SK-N-SH (cell line): ENCODE results near the gene TRIM29.

Source experiments
- REST ChIP-seq: IDR thresholded peaks from 2 replicates; pipeline ENCODE4 v1.6.1; 2012; ENCODE audit warnings: mild to moderate bottlenecking, low read depth, low read length, moderate library complexity
- TF ChIP-seq, protein P1 (sequence below): IDR thresholded peaks from 2 replicates; pipeline ENCODE4 v1.4.0; 2012; ENCODE audit warnings: low read depth
- TF ChIP-seq, protein P2 (sequence below): fragments of 200-600 bp; sonication (generic); IDR thresholded peaks from 2 replicates; pipeline ENCODE4 v1.6.1; 2017; ENCODE audit warnings: antibody characterized with exemption, mild to moderate bottlenecking, moderate library complexity

DNA sequence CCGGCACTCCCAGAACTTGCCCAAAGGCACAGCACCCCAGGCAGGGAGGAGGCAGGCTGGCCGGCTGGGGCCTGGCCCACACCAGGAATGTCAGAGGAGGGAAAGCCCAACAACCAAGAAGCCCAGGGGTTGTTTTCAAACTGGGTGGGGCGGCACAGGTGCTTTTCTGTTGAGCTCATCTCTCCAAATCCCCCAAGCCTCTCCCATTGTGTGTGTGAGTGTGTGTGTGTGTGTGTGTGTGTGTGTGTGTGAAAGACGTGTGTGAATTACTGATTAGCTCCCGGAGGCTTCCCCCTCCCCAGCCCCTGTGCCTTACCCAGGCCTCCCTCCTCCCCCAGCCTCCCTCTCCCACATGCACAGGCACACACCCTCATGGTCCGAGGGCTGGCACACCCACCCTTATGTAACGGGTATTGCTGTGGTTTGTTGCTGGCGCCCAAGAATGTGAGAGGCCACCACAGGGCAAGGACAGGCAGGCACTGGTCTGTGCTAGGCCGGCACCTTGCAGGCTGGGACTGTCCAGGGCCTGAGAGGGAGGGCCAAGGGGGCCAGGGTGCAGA, 15.9 kb downstream of the TRIM29 start:
- TF ChIP-seq, protein P1, sequence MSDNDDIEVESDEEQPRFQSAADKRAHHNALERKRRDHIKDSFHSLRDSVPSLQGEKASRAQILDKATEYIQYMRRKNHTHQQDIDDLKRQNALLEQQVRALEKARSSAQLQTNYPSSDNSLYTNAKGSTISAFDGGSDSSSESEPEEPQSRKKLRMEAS = no peak
- TF ChIP-seq REST = no peak
- TF ChIP-seq, protein P2, sequence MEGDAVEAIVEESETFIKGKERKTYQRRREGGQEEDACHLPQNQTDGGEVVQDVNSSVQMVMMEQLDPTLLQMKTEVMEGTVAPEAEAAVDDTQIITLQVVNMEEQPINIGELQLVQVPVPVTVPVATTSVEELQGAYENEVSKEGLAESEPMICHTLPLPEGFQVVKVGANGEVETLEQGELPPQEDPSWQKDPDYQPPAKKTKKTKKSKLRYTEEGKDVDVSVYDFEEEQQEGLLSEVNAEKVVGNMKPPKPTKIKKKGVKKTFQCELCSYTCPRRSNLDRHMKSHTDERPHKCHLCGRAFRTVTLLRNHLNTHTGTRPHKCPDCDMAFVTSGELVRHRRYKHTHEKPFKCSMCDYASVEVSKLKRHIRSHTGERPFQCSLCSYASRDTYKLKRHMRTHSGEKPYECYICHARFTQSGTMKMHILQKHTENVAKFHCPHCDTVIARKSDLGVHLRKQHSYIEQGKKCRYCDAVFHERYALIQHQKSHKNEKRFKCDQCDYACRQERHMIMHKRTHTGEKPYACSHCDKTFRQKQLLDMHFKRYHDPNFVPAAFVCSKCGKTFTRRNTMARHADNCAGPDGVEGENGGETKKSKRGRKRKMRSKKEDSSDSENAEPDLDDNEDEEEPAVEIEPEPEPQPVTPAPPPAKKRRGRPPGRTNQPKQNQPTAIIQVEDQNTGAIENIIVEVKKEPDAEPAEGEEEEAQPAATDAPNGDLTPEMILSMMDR = no peak
